Measurements from ENCODE around the gene CAMKMT. TPM values are rescaled to one million over a fixed set of nuclear protein-coding genes. Genes with fewer than 3 reads are reported as not detected.

CAMKMT gene
- total RNA-seq, 1 experiment from 2014 or later = 2.7 TPM

- H3K4me1 ChIP-seq (ENCODE audit: insufficient read depth, low read length) = peaks cover 6% of the 10 kb centered on the region
- CTCF ChIA-PET = no interaction called here
- POLR2A ChIA-PET (ENCODE audit: unreplicated experiment) = no interaction called here
- BruUV-seq (replicated peaks) = no TSS peak
- no peaks in the 10 kb centered on the region for H3K36me3 ChIP-seq (ENCODE audit: low read depth, low read length)
- intact Hi-C loops (cut with micrococcal nuclease) = no loop called here
- no peaks in the 10 kb centered on the region for H3K27me3 ChIP-seq (ENCODE audit: low read length)
- no peak for DNase-seq
- H3K4me2 ChIP-seq (ENCODE audit: low read length) = no peak overlapping the region
- no peak for TF ChIP-seq EZH2 (IDR thresholded peaks at IDR 0.05; ENCODE audit: low read length, unreplicated experiment)
- no peak for TF ChIP-seq EZH2phosphoT487 (IDR thresholded peaks at IDR 0.05; ENCODE audit: borderline replicate concordance, low read length)
- no peak for TF ChIP-seq CTCF (conservative IDR thresholded peaks at IDR 0.05; ENCODE audit: low read depth, low read length)
- ATAC-seq = no peak
- H3K9ac ChIP-seq (ENCODE audit: low read length) = no peak overlapping the region
- no peaks in the 10 kb centered on the region for H3K9me2 ChIP-seq (replicated peaks; ENCODE audit: low read length)
- no peak overlapping the region for H3K4me3 ChIP-seq (ENCODE audit: low read length)
- no peaks in the 10 kb centered on the region for H3K9me3 ChIP-seq (ENCODE audit: low read length)
- no peak overlapping the region for H3K27ac ChIP-seq (ENCODE audit: low read length)
- no peaks in the 10 kb centered on the region for H3K79me2 ChIP-seq (ENCODE audit: low read length)
- H3F3A ChIP-seq (ENCODE audit: low read length, unreplicated experiment) = no peaks in the 10 kb centered on the region
- no peak overlapping the region for H2AFZ ChIP-seq (ENCODE audit: low read length)
- no peaks in the 10 kb centered on the region for H4K20me1 ChIP-seq (ENCODE audit: low read length)
Measured at GRCh38 chr2:44753552-44754285, 392.0 kb downstream of the CAMKMT start.

DNA sequence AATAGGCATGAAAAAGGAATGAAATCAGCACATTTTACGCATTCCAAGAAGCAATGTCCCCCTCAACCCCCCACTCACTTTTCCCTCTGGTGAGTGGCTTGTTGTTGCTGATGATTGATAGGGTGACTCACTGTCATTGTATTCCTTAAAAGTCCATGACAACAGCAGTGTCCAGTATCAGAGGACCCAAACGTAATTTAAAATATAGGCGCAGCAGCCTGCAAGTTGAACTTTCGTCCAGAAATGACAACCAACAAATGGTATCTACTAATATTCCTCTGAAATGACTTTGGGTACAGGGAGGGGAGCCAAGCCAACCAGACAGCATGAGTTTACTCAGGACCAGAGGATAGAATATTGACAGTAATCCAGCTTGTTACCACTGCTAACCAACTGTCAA lies 396.8 kb downstream of the CAMKMT start:
- Histone ChIP-seq H4K20me1 (ENCODE audit: low read length) (no peaks in the 10 kb centered on the region), H3K9ac (ENCODE audit: low read length) (no peak overlapping the region), H3K27ac (ENCODE audit: low read length) (no peak overlapping the region), H2AFZ (ENCODE audit: low read length) (no peak overlapping the region), H3F3A (ENCODE audit: low read length, unreplicated experiment) (no peaks in the 10 kb centered on the region), H3K4me1 (ENCODE audit: insufficient read depth, low read length) (peaks cover 11% of the 10 kb centered on the region), H3K9me3 (ENCODE audit: low read length) (no peaks in the 10 kb centered on the region), H3K4me2 (ENCODE audit: low read length) (peak overlapping the region; percentile 39), H3K79me2 (ENCODE audit: low read length) (no peaks in the 10 kb centered on the region), H3K27me3 (ENCODE audit: low read length) (no peaks in the 10 kb centered on the region), H3K9me2 (replicated peaks; ENCODE audit: low read length) (no peaks in the 10 kb centered on the region), H3K36me3 (ENCODE audit: low read depth, low read length) (no peaks in the 10 kb centered on the region), H3K4me3 (ENCODE audit: low read length) (no peak overlapping the region)
- no TSS peak for BruUV-seq (replicated peaks)
- intact Hi-C loops (cut with micrococcal nuclease) = no loop called here
- DNase-seq (peak; percentile 61), ATAC-seq (no peak; the same call in 1 of the 2 replicates)
- TF ChIP-seq CTCF (conservative IDR thresholded peaks at IDR 0.05; ENCODE audit: low read depth, low read length) (no peak), EZH2 (IDR thresholded peaks at IDR 0.05; ENCODE audit: low read length, unreplicated experiment) (no peak), EZH2phosphoT487 (IDR thresholded peaks at IDR 0.05; ENCODE audit: borderline replicate concordance, low read length) (no peak)
- CTCF ChIA-PET = no interaction called here
- POLR2A ChIA-PET (ENCODE audit: unreplicated experiment) = no interaction called here

DNA sequence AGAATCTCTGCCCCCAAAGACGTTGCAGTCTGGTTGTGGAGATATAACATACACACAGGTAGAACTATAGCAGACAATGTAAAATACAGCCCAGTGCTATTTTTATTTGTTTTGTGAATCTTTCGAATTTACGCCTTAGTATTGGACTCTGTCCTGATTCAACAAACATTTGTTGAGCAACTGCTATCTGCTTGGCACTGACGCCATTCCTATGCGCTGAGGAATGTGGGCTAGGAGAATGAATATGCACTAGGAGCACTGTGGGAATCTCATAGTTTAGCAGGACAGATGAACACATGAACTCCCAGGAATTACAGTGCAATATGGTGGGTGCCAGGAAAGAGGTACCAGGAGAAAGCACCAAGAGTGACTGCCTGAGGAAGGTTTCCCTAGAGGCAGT lies 398.1 kb downstream of the CAMKMT start:
- Histone ChIP-seq H3K9me3 (ENCODE audit: low read length) (no peaks in the 10 kb centered on the region), H4K20me1 (ENCODE audit: low read length) (no peaks in the 10 kb centered on the region), H3K9me2 (replicated peaks; ENCODE audit: low read length) (no peaks in the 10 kb centered on the region), H3K4me2 (ENCODE audit: low read length) (no peak overlapping the region), H3K36me3 (ENCODE audit: low read depth, low read length) (no peaks in the 10 kb centered on the region), H2AFZ (ENCODE audit: low read length) (no peak overlapping the region), H3K27me3 (ENCODE audit: low read length) (no peaks in the 10 kb centered on the region), H3K9ac (ENCODE audit: low read length) (no peak overlapping the region), H3K27ac (ENCODE audit: low read length) (no peak overlapping the region), H3F3A (ENCODE audit: low read length, unreplicated experiment) (no peaks in the 10 kb centered on the region), H3K4me3 (ENCODE audit: low read length) (no peak overlapping the region), H3K79me2 (ENCODE audit: low read length) (no peaks in the 10 kb centered on the region), H3K4me1 (ENCODE audit: insufficient read depth, low read length) (peaks cover 11% of the 10 kb centered on the region)
- TF ChIP-seq CTCF (conservative IDR thresholded peaks at IDR 0.05; ENCODE audit: low read depth, low read length) (no peak), EZH2phosphoT487 (IDR thresholded peaks at IDR 0.05; ENCODE audit: borderline replicate concordance, low read length) (no peak), EZH2 (IDR thresholded peaks at IDR 0.05; ENCODE audit: low read length, unreplicated experiment) (no peak)
- DNase-seq = no peak
- intact Hi-C loops (cut with micrococcal nuclease) = no loop called here
- POLR2A ChIA-PET (ENCODE audit: unreplicated experiment) = no interaction called here
- ATAC-seq = no peak
- CTCF ChIA-PET = no interaction called here
- BruUV-seq (replicated peaks) = no TSS peak

Data from PC-3 (cell line).